Activated naive CD4-positive, alpha-beta T cell treated with anti-CD3 and anti-CD28 coated beads, Interleukin-2, amount 10 ng/mL, durations not matched to agents 7 days and 5 days (primary cell): ENCODE results near the gene ASPSCR1.

Experiments
- CTCF ChIA-PET: fragments of 350-600 bp; sonication (Branson Sonifier 250); formaldehyde crosslinking; loops from one replicate; lab custom pipeline; 2021; ENCODE audit warnings: antibody characterized with exemption; lab: Charles Lee
- DNase-seq: peaks from one replicate; pipeline ENCODE4 v3.0.0-alpha.2; 2020
- H3K27ac Mint-ChIP-seq: one replicate; pipeline ENCODE4 v1.8.0; 2021; ENCODE audit warnings: mild to moderate bottlenecking, moderate library complexity, mixed read lengths
- H3K27me3 Mint-ChIP-seq: one replicate; pipeline ENCODE4 v1.8.0; 2021; ENCODE audit warnings: mild to moderate bottlenecking, mixed read lengths
- H3K36me3 Mint-ChIP-seq: one replicate; pipeline ENCODE4 v1.8.0; 2021; ENCODE audit warnings: mixed read lengths
- H3K4me1 Mint-ChIP-seq: one replicate; pipeline ENCODE4 v1.8.0; 2021; ENCODE audit warnings: mixed read lengths
- H3K4me3 Mint-ChIP-seq: one replicate; pipeline ENCODE4 v1.8.0; 2021; ENCODE audit warnings: mild to moderate bottlenecking, moderate library complexity, mixed read lengths
- H3K9me3 Mint-ChIP-seq: one replicate; pipeline ENCODE4 v1.8.0; 2021; ENCODE audit warnings: mixed read lengths

The ASPSCR1 gene

DNA sequence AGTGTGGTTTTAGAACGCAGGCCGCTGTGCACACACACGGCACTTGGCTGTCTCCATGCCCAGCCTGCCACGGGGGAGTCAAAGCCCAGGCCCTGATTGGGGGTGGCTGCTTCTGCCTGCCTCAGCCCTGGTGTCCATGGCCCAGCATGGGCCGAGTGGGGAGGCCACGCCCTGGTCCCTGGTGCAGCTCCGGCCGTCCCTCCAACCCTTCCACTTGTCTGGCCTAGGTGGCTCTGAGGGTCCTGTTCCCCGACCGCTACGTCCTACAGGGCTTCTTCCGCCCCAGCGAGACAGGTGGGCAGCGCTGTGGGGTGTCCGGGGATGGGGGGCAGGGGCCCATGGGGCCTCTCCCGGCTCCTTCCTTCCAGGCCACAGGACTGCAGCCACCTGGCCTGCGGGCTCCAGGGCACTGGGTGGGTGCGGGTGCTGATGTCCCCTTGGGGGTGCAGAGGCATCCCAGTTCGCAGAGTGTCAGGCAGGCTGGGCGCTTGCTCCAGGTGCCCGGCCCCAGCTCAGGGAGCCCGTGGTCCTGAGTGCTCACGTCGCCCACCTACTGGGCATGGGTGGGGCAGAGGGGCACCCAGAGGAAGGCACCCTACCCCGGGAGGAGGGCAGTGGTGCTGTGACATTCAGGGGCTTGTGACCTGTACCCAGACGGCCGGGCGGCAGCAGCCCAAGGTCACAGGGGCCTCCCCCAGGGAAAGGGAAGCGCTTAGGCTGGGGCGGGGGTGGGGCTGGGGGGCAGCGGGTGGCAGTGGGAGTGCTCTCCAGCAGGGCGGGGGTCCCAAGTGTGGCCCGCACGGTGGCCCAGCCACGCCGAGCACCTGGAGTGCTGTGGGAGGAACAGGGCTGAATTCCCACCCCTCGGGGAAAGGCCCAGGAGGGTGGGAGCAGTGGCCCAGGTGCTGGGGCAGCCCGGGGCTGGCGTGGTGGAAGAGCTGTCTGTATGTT lies 33.4 kb downstream of the ASPSCR1 start:
- CTCF ChIA-PET, result no interaction called here

DNA sequence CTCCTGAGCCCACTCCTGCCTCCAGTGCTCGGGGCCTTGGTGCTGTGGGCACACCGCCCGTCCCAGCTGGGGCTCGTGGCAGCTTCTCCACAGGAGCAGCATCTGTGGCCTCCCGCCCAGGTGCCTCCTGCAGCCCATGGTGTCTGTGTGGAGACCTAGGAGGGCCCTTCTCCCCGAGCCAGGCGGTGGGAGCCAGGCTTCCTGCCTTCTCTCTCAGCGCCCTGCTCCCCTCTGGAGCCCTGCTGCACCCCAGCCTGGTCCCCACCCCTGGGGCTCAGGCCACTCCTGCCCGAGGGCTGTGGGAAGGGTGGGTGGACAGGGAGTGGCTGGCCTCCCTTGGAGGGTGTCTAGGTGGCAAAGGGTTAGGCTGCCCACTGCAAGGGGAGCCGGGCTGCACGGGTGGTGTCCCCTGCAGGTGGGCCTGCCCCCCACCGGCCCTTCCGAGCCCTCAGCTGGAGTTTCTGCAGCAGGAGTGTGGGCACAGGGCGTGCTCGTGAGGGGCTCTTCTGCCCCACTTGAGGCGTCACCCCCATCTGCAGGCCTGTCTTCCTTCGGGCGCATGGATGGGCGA lies 34.3 kb downstream of the ASPSCR1 start:
- CTCF ChIA-PET, result no interaction called here
- H3K9me3 Mint-ChIP-seq, result no peaks in the 10 kb centered on the region
- DNase-seq, result no peak
- no peak overlapping the region for H3K27ac Mint-ChIP-seq
- H3K27me3 Mint-ChIP-seq, result no peaks in the 10 kb centered on the region
- no peaks in the 10 kb centered on the region for H3K36me3 Mint-ChIP-seq
- H3K4me3 Mint-ChIP-seq, result no peak overlapping the region
- no peaks in the 10 kb centered on the region for H3K4me1 Mint-ChIP-seq

More for the DNA sequence above, 33.4 kb downstream of the ASPSCR1 start:
- Mint-ChIP-seq H3K9me3 (no peaks in the 10 kb centered on the region), H3K27ac (no peak overlapping the region), H3K4me1 (no peaks in the 10 kb centered on the region), H3K4me3 (no peak overlapping the region), H3K27me3 (no peaks in the 10 kb centered on the region), H3K36me3 (no peaks in the 10 kb centered on the region)
- DNase-seq, result no peak

DNA sequence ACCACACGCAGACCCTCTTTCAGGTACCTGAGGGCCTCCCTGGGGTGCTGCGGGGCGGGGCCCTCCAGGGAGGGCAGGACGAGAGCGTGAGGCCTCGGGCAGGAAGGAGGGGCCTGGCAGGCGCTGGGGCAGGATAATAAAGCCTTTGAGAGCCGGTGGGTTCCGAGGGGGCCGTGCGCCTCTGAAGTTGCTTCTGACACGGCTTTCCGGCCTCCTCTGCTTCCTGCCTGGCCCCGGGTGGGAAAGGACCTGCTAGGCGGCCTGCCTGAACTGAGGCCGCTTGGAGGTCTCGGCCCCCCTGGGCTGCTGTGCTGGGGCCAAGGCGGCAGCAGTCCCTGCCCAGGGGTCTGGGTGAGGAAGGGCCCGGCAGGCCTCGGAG lies 34.8 kb downstream of the ASPSCR1 start:
- CTCF ChIA-PET, result no interaction called here
- no peak overlapping the region for H3K27ac Mint-ChIP-seq
- H3K36me3 Mint-ChIP-seq, result no peaks in the 10 kb centered on the region
- no peaks in the 10 kb centered on the region for H3K4me1 Mint-ChIP-seq
- H3K27me3 Mint-ChIP-seq, result no peaks in the 10 kb centered on the region
- H3K9me3 Mint-ChIP-seq, result no peaks in the 10 kb centered on the region
- no peak for DNase-seq
- no peak overlapping the region for H3K4me3 Mint-ChIP-seq

DNA sequence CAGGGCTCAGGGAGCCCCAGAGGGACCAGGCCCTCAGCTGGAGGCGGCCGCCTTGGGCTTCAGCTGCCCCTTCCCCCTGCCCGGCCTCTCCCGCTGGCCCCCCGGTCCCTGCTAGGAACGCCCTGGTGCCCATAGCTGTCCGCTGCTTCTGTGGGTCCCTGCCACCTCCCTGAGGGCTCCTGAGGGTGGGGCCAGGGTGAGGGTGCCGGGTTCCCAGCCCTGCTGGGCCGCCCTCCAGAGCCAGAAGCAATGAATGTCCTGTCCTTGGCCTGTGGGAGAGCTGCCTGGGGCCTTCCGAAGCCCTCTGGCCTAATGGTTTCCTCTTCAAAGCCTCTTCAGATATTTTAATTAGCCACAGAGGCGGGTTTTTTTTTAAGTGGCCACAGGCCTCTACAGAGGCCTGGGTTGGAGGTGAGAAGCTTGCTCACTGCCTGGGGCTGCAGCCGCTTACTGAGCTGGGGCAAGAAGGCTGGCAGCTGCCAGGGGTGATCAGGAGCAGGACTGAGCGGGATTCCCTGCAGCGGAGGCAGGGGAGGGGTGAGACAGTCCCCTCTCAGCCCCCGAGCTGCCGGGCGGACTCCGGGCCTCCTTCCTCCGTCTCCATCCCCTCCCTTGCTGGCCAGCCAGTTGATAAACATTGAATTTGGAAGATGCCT lies 35.3 kb downstream of the ASPSCR1 start:
- CTCF ChIA-PET, result no interaction called here
- no peaks in the 10 kb centered on the region for H3K9me3 Mint-ChIP-seq
- H3K27ac Mint-ChIP-seq, result no peak overlapping the region

DNA sequence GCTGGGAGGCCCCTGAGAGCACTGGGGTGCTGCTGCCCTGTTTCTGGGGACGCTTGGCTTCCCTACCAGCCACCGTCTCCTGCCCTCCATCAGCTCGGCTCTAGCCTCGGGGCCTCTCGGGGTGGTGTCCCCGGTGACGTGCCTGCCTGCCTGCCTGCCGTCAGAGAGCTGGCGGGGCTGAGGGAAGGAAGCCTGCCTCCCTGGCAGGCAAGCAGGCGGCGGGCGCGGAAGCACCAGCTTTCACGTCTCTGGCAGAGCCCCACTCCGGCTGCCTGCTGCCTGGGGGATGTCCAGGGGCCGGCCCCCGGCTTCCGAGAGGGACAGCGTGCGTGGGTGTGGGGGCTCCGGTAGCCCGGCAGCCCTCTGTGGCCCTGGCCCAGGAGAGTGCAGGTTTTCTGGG lies 35.9 kb downstream of the ASPSCR1 start:
- Mint-ChIP-seq H3K27ac (no peak overlapping the region), H3K9me3 (no peaks in the 10 kb centered on the region), H3K27me3 (no peaks in the 10 kb centered on the region), H3K4me1 (no peaks in the 10 kb centered on the region), H3K36me3 (no peaks in the 10 kb centered on the region), H3K4me3 (no peak overlapping the region)
- CTCF ChIA-PET, result no interaction called here
- DNase-seq, result no peak

More for the DNA sequence above, 35.3 kb downstream of the ASPSCR1 start:
- H3K4me3 Mint-ChIP-seq, result no peak overlapping the region
- DNase-seq, result no peak
- H3K4me1 Mint-ChIP-seq, result no peaks in the 10 kb centered on the region
- H3K36me3 Mint-ChIP-seq, result no peaks in the 10 kb centered on the region
- no peaks in the 10 kb centered on the region for H3K27me3 Mint-ChIP-seq

DNA sequence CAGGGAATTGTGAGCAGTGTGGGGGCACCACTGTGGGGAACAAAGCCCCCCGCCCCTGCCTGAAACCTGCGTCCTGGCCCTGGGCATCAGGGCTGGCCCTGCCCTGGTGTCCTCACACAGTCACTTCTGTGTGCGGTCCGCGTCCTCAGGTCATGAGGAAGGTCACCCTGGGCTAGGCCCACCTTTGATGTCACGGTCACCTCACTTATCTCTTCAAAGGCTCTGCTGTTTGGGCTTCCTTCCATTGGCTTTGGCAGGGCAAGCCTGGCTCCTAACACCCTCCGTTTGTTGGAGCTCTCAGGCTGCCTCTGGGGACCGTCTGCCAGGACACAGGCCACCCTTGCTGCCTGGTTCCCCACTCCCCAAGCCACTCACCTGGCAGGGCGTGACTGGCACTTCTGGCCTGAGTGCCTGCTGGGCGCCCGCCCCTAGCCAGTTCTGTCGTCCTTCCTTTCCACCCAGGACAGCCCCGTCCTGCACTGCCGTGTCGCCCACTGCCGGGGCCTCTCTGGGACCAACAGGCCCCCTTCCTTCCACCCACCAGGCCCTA lies 36.4 kb downstream of the ASPSCR1 start:
- CTCF ChIA-PET, result no interaction called here
- peaks cover 3% of the 10 kb centered on the region for H3K4me1 Mint-ChIP-seq
- no peak for DNase-seq
- peaks cover 5% of the 10 kb centered on the region for H3K36me3 Mint-ChIP-seq
- no peak overlapping the region for H3K27ac Mint-ChIP-seq
- no peaks in the 10 kb centered on the region for H3K27me3 Mint-ChIP-seq
- H3K4me3 Mint-ChIP-seq, result no peak overlapping the region
- H3K9me3 Mint-ChIP-seq, result no peaks in the 10 kb centered on the region

DNA sequence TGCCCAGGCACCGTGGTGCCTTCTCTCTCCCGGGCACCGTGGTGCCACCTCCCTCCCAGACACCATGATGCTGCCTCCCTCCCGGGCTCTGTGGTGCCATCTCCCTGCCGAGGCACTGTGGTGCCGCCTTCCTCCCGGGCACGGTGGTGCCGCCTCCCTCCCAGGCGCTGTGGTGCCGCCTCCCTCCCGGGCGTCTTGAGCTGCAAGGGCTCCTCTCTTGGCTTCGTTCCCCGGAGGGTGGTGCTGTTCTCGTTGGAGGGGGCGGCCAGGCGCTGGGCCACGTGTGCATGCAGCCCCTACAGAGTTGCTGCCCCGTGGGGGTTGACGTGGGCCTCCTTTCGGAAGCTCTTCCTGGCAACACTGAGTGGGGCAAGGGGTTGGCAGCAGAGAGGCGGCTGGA lies 37.0 kb downstream of the ASPSCR1 start:
- Mint-ChIP-seq H3K4me1 (peaks cover 3% of the 10 kb centered on the region), H3K36me3 (peaks cover 7% of the 10 kb centered on the region), H3K27ac (no peak overlapping the region), H3K4me3 (no peak overlapping the region), H3K9me3 (no peaks in the 10 kb centered on the region), H3K27me3 (no peaks in the 10 kb centered on the region)
- DNase-seq, result no peak
- CTCF ChIA-PET, result interaction anchor here (0.6 kb wide), 1 partner anchor 17 kb away, joined by 3 read pairs; no protein-coding TSS in a partner anchor

DNA sequence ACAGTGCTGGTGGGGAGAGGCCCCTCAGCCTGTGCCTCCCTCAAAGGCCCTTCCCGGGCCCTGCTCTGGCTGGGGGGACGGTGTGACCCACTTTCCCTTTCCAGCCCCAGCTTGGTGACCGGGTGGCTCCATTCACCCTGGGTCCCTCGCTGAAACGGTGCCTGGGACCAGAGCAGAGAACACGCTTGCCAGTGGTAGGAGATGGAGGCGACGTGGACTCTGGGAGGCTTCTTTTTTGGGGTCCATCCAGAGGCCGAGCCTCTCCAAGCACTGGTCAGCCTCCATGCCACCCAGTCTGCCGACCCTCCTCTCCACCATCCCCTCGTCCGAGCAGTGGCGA lies 37.5 kb downstream of the ASPSCR1 start:
- Mint-ChIP-seq H3K27ac (no peak overlapping the region), H3K4me3 (no peak overlapping the region), H3K4me1 (peaks cover 4% of the 10 kb centered on the region), H3K36me3 (peaks cover 7% of the 10 kb centered on the region), H3K9me3 (no peaks in the 10 kb centered on the region), H3K27me3 (no peaks in the 10 kb centered on the region)
- no peak for DNase-seq
- CTCF ChIA-PET, result no interaction called here

DNA sequence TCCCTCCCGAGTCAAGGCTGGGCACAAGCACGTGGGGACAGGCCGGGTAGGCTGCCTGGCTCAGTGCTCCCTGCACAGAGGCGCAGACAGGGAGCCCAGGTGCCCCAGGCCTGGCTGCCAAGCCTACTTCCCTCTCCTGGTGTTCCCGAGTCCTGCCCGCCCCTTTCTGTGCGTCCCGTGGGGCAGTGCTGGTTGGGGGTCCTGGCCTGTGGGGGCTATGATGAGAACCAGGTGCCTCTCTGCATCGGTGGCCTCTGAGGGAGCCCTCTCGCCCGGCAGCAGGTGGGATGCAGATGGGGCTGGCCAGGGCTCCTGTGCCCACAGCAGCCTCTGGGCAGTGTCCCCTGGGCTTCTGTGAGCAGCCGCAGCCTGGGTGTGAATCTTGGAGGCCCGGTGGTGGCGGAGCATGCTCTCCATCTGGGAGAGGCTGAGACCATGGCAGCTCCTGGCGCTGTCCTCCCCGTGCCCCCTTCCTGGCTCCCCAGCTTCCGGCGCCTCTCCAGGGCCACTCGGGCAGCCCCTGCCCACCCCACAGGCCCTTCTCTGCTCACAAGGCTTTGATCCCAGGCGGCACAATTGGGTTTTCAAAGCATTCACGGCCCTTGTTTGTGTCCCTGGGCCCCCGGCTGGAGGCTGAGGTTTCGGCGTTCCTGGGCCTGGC lies 38.0 kb downstream of the ASPSCR1 start:
- CTCF ChIA-PET, result no interaction called here
- peaks cover 7% of the 10 kb centered on the region for H3K36me3 Mint-ChIP-seq
- no peaks in the 10 kb centered on the region for H3K27me3 Mint-ChIP-seq
- H3K4me1 Mint-ChIP-seq, result peaks cover 7% of the 10 kb centered on the region
- no peak overlapping the region for H3K27ac Mint-ChIP-seq
- H3K9me3 Mint-ChIP-seq, result no peaks in the 10 kb centered on the region
- no peak overlapping the region for H3K4me3 Mint-ChIP-seq
- DNase-seq, result no peak

DNA sequence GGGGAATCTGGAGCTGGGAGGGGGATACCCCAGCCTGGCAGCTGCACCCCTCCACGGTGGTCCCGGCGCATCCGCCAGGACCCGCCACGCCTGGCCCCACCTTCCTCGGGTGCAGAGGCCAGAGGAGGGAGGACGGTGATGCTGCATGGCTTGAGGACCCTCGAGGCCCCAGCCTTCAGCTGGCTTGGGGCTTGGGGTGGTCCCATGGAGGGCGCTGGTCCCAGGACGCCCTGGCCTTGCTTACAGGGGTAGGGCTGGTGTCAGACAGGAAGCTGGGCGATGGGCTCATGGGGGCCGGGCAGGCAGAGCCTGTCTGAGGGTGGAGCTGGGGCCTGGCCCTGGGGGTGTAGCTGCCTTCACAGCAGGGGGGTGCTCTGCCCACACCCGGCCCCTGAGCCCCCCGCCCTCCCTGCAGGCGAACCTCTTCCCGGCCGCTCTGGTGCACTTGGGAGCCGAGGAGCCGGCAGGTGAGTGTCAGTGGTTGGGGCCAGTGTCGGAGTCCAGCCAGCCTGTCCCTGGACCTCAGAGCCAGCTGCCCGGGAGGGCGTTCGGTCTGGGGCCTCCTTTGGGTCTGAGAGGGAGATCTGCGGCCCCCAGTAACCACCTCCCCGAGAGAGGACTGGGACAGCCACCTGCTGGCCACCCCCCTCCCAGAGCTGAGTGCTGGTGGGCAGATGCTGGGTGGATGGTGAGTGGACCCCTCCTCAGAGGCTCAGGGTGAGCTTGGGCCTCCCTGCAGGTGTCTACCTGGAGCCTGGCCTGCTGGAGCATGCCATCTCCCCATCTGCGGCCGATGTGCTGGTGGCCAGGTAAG lies 38.8 kb downstream of the ASPSCR1 start:
- no peak for DNase-seq
- CTCF ChIA-PET, result interaction anchor here (0.9 to 1.5 kb wide), 2 partner anchors 56 to 57 kb away, joined by 3 read pairs; no protein-coding TSS in a partner anchor
- H3K4me3 Mint-ChIP-seq, result no peak overlapping the region

DNA sequence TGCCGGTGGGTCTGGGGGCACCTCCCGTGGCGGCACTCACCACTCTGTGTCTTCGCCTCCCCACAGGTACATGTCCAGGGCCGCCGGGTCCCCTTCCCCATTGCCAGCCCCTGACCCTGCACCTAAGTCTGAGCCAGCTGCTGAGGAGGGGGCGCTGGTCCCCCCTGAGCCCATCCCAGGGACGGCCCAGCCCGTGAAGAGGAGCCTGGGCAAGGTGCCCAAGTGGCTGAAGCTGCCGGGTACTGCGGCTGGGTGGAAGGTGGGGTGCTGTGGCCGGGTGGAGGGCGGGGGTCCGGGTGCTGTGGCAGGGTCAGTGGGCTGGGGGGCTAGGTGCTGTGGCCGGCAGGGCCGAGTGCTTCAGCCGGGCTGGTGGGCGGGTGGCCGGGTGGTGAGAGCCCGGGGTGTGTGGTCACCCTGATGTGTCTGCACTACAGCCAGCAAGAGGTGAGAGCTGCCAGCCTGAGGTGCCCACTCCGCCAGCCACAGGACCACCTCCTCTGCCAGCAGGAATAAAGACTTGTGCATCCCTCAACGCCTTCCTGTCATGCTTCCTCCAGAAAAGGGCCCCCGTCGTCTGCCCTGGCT lies 39.5 kb downstream of the ASPSCR1 start:
- no peaks in the 10 kb centered on the region for H3K9me3 Mint-ChIP-seq

More for the DNA sequence above, 38.8 kb downstream of the ASPSCR1 start:
- Mint-ChIP-seq H3K27ac (no peak overlapping the region), H3K4me1 (peaks cover 13% of the 10 kb centered on the region), H3K9me3 (no peaks in the 10 kb centered on the region), H3K36me3 (peaks cover 8% of the 10 kb centered on the region), H3K27me3 (no peaks in the 10 kb centered on the region)

DNA sequence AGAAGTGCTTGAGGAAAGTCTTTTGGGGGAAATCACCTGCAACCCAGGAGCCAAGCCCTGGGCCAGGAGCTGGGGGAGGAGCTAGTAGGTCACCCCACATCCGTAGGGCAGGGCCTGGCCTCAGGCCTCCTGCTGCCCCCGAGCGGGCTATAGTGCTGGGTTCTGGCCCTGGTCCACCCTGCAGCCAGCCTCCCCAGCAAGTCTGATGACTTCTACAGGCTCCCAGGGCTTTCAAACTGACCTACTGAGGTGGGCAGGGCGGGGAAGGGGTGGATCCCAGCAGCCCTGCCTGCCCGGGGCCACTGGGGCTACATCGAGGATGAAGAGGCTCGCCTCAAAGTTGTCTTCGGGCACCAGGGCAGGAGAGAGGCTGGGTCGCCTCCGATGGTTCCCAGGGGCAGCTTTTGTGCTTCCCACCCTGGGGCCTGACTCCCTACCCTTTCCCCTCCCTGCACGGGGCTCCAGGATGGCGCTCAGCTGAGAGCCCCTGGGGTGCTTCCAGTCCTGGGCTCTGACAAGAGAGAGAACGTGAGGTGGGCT lies 40.3 kb downstream of the ASPSCR1 start:
- peaks cover 23% of the 10 kb centered on the region for H3K4me1 Mint-ChIP-seq
- DNase-seq, result no peak
- H3K27ac Mint-ChIP-seq, result no peak overlapping the region
- H3K4me3 Mint-ChIP-seq, result no peak overlapping the region
- no peaks in the 10 kb centered on the region for H3K9me3 Mint-ChIP-seq
- H3K36me3 Mint-ChIP-seq, result peaks cover 8% of the 10 kb centered on the region
- CTCF ChIA-PET, result interaction anchor here (1.5 kb wide), 1 partner anchor 58 kb away, joined by 3 read pairs; no protein-coding TSS in a partner anchor
- no peaks in the 10 kb centered on the region for H3K27me3 Mint-ChIP-seq

More for the DNA sequence above, 39.5 kb downstream of the ASPSCR1 start:
- Mint-ChIP-seq H3K27ac (no peak overlapping the region), H3K4me1 (peaks cover 20% of the 10 kb centered on the region), H3K36me3 (peaks cover 8% of the 10 kb centered on the region), H3K4me3 (no peak overlapping the region), H3K27me3 (no peaks in the 10 kb centered on the region)
- CTCF ChIA-PET, result interaction anchor here (0.9 to 1.5 kb wide), 2 partner anchors 56 to 58 kb away, joined by 3 read pairs; no protein-coding TSS in a partner anchor
- DNase-seq, result no peak
